Measurements from ENCODE around the gene MORC4.

GRCh38 chrX:106902684-106903083, 97.3 kb downstream of the MORC4 start:
- no peak for TF ChIP-seq CTCF (conservative IDR thresholded peaks at IDR 0.05; ENCODE audit: low read depth, low read length)
- no peak for TF ChIP-seq BHLHE40 (IDR thresholded peaks at IDR 0.05; ENCODE audit: low read depth, low read length)
- TF ChIP-seq MAZ (IDR thresholded peaks at IDR 0.05; ENCODE audit: borderline replicate concordance, low read depth, low read length): no peak
- no peak for TF ChIP-seq POLR2A (IDR thresholded peaks at IDR 0.05; ENCODE audit: low read depth, low read length)
- TF ChIP-seq USF2 (IDR thresholded peaks at IDR 0.05; ENCODE audit: low read depth, low read length): no peak
- TF ChIP-seq MAFK (IDR thresholded peaks at IDR 0.05; ENCODE audit: low read depth, low read length): no peak
- TF ChIP-seq CEBPB (IDR thresholded peaks at IDR 0.05; ENCODE audit: low read depth, low read length): no peak
- TF ChIP-seq MXI1 (IDR thresholded peaks at IDR 0.05; ENCODE audit: borderline replicate concordance, low read depth, low read length): no peak
- no peak for TF ChIP-seq SMC3 (IDR thresholded peaks at IDR 0.05; ENCODE audit: low read depth, low read length)
- no peak for TF ChIP-seq ELK1 (IDR thresholded peaks at IDR 0.05; ENCODE audit: borderline replicate concordance, low read depth, low read length)
- TF ChIP-seq RAD21 (IDR thresholded peaks at IDR 0.05; ENCODE audit: low read length): no peak
